HCEC 1CT (cell line): Measurements from ENCODE around the gene MAPK6.
"Not testable (repeated sequence)": the region's sequence is repeated elsewhere in the genome, so short reads cannot be mapped to it uniquely, and the experiment has no call there.

Experiments used
- DNase-seq: peaks from one replicate; pipeline ENCODE4 v3.0.0-alpha.2; 2017

MAPK6 gene

DNA sequence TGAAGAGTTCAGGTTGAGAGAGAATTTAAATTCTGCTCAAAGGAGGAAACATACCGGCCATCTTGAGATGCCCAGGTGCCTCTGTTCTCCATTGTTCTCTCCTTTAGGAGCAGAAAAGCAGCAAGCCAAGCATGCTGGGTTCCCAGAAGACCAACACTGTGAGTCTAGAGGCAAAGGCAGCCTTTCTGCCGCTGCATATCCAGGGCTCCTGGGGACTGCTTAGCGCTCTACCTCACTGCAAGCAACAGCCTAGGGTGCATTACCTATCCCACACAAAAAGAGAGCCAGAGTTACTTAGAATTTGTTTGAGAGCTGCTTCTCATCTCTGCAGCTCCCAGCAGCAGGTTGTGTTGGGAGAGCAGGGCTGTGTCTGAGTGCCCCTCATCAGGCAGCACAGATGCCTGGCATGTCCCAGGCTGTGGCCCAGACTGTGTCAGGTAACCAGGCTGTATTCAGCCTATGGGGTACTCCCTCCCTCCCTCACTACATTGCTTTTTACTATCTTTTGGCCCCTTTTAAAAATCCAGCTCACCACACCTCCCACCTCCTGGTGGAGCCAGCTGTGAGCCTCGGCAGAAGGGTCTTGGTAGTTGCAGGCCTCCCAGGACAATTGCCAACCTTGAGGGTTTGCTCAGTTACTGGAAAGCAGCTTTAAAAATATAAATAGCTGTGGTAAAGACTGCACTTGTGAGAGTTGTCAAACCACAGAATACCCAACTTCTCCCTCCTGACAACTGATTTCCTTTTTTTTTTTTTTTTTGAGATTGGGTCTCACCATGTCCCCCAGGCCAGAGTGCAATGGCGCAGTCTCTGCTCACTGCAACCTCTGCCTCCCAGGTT is 63.4 kb downstream of the MAPK6 start:
- DNase-seq = no peak

DNA sequence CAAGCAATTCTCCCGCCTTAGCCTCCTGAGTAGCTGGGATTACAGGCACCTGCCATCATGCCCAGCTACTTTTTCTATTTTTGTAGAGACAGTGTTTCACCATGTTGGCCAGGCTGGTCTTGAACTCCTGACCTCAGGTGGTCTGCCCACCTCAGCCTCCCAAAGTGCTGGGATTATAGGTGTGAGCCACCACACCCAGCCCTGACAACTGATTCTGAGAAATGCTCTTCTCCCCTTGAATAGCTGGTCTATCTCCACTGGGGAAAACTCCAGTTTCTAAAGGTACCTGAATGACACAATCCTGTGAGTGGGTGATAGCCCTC is 64.0 kb downstream of the MAPK6 start:
- DNase-seq = not testable (repeated sequence)

GRCh38 chr15:52083603-52084002 is 64.6 kb downstream of the MAPK6 start:
- no peak for DNase-seq

- no peak for DNase-seq
These were observed 66.3 kb downstream of the MAPK6 start for GRCh38 chr15:52085299-52085698.

- no peak for DNase-seq
These were observed 67.2 kb downstream of the MAPK6 start for GRCh38 chr15:52086011-52086786.

DNA sequence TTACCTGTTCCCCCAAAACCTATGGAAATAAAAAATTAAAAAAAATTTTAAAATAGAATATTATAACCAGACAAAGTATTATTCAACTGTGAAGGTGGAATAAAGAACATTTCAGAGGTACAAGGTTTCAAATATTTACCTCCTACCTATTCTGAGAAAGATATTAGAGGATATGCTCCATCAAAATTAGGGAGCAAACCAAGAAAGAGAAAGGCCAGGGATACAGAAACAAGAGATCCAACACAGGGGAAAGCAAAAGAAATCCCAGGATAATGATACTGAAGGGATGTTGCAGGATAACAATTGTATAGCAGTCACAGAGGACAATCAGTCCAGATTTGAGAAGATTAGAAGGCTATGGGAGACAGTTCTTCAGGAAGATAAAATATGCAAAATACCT is 71.2 kb downstream of the MAPK6 start:
- DNase-seq = no peak

DNA sequence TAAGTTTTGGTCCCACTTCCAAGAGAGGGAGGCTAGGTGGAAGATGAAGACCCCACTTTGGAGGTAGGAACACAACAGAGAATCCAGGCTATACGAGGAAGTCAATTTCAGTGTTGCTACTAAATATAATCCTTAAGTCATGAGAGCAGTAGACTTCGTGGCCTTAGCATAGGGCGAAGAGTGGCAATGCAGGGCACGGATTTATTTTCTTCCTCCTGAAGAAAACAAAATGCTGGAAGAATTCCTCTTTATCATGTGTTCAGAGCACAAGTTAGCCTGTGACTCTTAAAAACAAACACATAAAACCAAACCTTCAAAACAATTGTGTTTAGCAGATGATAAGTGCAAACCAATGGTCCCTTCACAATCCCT is 74.1 kb downstream of the MAPK6 start:
- no peak for DNase-seq

DNA sequence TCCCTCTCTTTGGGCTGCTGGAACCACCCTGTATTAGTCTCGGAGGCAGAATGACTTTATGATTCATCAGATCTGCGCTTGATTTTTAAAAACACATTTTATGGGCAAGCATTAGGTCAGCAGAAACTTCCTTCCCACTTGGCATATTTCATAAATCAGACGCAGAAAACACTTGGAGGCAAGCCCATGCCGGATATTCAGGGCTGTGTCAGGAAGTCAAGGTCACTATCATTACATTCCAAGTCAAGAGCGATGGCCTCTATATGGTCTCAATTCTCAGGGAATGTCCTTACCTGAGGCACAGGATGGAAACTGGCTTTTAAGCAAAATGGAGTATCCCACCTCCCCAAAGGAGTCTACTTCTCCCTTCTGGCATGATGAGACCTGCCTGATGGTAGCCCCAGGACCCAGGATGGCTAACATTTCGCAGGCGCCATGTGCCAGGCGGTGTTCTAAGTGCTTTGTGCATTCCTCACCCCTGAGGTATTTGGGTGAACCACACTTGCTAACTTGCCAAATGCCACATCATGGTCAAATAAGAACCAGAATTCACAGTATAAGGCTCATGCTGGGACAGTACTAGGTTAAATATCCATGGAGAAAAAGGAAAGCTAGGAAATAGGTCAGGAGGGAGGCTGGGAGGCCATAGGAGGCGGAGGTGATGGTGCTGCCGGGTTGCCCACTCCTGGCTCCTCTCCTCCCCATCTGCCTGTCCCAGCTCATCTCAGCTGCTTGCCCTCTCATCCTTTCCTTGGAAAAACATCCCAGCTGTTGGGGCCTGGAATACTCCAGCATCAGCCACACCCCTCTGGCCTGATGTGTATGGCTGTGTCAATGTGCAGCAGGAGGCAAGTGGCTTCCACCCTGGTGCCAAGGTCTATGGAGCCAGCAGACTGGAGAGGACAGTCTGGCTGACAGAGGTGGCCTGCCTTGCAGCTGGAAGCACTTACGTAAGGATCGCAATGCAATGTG is 74.8 kb downstream of the MAPK6 start:
- peak; percentile 95 for DNase-seq

DNA sequence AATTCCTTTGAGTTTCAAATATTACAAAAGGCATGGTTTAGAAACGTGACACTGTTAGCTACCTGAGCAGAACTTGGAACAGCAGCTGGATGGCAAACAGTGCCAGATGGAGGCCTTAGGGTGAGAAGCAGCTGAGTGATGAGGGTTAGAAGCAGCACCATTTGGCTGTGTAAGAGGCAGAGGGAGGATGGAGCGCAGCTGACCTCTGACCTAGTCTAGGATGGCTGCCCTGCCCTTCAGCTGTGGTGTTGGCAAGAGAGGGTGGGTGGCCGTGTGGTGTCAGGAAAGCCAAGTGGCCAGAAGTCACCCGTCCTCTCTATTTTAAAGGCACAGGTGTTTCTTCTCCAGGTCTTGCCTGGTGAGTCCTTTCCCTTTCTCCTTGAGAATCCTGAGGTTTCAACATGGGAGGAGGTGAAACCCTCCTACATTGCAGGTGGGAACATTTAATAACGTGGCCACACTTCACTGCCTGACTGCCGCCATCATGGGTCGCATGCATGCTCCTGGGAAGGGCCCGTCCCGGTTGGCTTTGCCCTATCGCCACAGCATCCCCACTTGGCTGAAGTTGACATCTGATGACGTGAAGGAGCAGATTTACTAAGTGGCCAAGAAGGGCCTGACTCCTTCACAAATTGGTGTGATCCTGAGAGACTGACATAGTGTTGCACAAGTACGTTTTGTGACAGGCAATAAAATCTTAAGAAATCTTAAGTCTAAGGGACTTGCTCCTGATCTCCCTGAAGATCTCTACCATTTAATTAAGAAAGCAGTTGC is 76.0 kb downstream of the MAPK6 start:
- DNase-seq = no peak

- peak; percentile 98 for DNase-seq
These were observed 76.7 kb downstream of the MAPK6 start for GRCh38 chr15:52095597-52096262.

DNA sequence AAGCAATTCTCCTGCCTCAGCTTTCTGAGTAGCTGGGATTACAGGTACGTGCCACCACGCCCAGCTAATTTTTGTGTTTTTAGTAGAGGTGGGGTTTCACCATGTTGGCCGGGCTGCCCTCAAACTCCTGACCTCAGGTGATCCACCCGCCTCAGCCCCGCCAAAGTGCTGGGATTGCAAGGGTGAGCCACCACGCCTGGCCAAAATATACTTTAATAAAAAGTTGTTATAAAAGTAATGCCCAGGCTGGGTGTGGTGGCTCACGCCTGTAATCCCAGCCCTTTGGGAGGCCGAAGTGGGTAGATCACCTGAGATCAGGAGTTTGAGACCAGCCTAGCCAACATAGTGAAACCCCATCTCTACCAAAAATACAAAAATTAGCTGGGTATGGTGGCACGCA is 77.5 kb downstream of the MAPK6 start:
- not testable (repeated sequence) for DNase-seq

DNA sequence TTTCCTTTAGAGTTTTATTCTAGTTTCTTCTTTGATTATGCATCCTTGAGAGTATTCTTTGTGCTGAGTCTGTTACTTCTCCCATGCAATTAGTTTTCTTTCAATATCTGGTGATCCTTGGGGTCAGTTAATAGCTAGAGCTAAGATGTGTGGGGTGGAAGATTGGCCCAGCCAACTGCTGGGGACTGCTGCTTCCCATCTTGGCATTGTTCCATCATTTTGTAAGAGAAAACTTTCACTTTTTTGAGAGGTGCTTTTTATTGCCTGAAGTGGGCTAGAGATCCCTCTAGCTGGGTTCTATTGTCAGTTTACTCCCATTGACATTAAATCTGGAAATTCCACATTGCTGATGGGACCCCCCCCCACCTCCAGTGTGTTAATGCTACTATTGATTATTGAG is 78.2 kb downstream of the MAPK6 start:
- DNase-seq = no peak

GRCh38 chr15:52098323-52098722 is 79.3 kb downstream of the MAPK6 start:
- peak; percentile 33 for DNase-seq

DNA sequence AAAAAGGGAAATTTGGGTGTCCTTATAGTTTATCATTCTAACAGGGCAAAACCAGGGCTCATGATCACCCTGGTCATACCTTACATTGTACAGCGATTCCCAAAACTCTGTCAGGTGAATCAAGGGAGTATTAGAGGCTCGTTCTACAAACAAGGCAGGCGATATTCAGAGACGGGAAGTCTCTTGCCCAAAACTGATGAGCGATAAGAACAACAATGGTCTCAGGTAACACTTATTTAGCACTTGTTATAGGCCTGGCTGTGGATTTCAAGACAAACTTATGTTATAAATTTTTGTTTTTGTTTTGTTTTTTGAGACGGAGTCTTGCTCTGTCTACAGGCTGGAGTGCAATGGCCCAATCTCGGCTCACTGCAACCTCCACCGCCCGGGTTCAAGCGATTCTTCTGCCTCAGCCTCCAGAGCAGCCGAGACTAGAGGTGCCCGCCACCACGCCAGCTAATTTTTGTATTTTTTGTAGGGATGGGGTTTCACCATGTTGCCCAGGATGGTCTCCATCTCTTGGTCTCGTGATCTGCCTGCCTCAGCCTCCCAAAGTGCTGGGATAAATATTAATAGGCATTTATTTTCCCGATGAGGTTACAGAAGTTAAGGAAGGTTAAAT is 80.7 kb downstream of the MAPK6 start:
- no peak for DNase-seq

GRCh38 chr15:52100807-52101442 is 81.9 kb downstream of the MAPK6 start:
- DNase-seq = peak; percentile 86

DNA sequence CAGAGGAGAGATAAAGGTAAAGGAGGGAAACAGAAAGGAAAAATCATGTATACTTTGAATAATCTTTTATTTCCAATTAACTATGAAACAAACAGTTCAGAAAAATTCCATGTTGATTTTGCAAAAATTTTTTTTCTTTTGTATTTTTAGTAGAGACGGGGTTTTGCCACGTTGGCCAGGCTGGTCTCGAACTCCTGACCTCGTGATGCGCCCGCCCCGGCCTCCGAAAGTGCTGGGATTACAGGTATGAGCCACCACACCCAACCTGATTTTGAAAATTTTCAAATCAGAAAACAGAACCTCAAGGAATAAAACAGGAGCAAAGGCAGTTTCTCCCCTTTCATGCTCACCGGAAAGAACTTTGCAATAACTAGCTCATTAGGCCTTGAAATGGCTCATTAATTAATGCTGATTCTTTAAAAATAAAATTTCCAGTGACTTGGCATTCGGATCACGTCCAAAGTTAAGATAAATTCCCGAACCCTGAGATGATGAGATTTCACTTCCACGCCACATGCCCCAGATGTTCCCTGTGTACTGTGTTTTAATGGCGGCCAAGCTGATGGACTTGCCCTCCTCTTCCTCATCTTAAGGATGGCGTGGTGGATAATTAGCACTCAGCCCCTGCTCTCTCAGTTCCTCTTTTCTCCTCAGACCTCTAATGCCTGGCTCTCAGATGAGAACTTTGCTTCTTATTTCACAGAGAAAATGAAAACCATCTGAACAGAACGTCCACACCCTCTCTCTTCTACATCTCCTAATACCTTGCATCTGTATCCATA is 82.7 kb downstream of the MAPK6 start:
- no peak for DNase-seq

GRCh38 chr15:52102463-52102862 is 83.4 kb downstream of the MAPK6 start:
- DNase-seq = peak; percentile 91

- DNase-seq = peak; percentile 96
These were observed 84.5 kb downstream of the MAPK6 start for GRCh38 chr15:52103217-52104207.

- no peak for DNase-seq
These were observed 85.5 kb downstream of the MAPK6 start for GRCh38 chr15:52104532-52105004.
